ENCODE measurements around the gene ROBO2.

Gene ROBO2

DNA sequence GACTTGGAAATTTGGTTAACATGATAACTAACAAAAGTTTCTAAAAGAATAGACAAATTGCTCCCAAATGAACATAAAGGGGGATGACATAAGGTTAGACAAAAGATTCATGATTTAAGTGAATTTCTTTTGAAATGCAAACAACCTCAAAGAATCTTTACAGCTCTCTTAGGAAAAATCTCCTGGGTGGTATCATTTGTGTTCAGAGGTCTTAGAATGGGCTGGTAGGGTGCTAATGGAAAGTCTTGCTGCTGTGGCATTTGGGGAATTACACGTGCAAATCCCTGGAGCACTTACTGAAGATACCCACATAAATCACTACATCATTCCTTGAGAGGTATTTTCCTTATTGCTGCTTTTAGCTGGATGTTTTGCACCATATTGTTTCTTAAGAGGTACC lies 14.4 kb upstream of the ROBO2 start:
- no peak overlapping the region for H3K4me3 ChIP-seq (ENCODE audit: low read length)
- DNase-seq (ENCODE audit: low read depth) = no peak
- TF ChIP-seq, protein P1, sequence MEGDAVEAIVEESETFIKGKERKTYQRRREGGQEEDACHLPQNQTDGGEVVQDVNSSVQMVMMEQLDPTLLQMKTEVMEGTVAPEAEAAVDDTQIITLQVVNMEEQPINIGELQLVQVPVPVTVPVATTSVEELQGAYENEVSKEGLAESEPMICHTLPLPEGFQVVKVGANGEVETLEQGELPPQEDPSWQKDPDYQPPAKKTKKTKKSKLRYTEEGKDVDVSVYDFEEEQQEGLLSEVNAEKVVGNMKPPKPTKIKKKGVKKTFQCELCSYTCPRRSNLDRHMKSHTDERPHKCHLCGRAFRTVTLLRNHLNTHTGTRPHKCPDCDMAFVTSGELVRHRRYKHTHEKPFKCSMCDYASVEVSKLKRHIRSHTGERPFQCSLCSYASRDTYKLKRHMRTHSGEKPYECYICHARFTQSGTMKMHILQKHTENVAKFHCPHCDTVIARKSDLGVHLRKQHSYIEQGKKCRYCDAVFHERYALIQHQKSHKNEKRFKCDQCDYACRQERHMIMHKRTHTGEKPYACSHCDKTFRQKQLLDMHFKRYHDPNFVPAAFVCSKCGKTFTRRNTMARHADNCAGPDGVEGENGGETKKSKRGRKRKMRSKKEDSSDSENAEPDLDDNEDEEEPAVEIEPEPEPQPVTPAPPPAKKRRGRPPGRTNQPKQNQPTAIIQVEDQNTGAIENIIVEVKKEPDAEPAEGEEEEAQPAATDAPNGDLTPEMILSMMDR (IDR thresholded peaks at IDR 0.05; ENCODE audit: insufficient read depth, low read depth, low read length, missing control alignments) = no peak

DNA sequence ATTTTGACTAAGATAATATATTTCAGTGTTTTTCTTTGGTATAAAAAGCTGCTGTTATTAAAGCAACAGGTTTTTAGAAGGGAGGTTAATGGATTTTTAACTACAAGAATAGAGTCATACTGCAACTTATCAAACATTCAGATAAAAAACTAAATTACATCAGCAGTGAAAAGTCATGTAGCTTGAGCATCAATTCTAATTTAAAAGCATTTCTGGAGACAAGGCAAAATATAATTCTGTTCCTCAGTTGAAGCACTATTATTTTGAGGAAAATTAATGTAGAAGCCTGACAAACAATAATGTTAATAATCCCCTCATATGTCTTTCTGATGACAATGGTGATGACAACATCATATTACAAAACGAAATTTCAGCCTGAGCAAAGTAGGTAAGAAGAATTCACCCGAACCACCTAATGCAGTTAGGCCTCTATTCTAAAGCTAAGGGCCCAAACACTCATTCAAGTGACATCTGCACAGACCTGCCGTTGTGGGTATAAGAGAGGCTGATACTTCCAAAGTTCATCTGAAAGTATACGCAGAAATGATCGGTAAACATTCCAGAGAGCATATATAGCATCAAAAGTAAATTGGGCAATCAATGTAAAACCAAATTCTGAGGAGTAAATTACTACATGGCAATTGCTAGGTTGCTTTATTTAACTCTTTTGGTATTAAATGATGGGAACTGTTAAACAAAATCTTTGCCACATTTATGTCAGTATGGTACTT lies 12.8 kb upstream of the ROBO2 start:
- no peak for DNase-seq (ENCODE audit: low read depth)
- no peak overlapping the region for H3K4me3 ChIP-seq (ENCODE audit: low read length)
- TF ChIP-seq, protein P1 (IDR thresholded peaks at IDR 0.05; ENCODE audit: insufficient read depth, low read depth, low read length, missing control alignments) = no peak

DNA sequence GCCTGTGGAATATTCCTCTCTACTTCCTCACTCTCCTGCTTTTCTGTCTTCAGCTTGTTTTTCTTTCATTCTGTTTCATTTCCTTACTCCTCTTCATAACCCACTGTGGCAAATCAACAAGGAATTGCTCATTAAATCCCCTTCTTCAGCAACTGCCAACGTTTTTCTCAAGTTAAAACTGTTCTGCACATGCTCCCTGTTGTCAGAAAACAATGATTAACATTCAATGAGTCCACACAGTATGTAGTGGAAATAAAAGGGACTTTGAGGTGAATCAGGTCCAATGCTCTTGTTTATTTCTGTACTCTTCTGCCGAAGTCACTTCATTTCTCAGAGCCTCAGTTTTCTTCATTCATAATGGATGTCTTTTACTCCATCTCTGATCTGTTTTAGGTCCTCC lies 11.9 kb upstream of the ROBO2 start:
- TF ChIP-seq, protein P1 (IDR thresholded peaks at IDR 0.05; ENCODE audit: insufficient read depth, low read depth, low read length, missing control alignments) = no peak
- DNase-seq (ENCODE audit: low read depth) = no peak
- H3K4me3 ChIP-seq (ENCODE audit: low read length) = no peak overlapping the region

DNA sequence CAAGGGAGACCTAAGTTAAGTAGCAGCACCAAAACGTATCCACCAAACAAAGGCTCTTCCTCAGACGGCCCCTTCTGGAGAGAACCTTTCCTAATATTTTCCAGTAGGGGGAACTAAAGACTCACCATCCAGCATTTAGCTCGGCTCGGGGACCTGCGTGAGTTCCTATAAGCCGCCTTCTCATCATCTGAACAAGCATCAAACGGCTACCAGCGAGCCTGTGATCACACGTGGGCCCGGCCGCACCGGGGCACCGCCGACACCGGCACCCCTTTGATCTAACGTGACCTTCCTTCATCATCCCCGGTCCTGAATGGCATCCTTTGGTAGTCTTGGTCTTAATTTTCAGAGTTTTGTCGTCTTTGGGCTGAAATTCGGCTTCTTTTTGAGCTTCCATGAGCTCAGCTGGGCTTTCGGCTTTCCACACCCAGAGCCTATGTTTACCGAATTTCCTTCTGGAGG lies 1.4 kb upstream of the ROBO2 start:
- TF ChIP-seq, protein P1 (IDR thresholded peaks at IDR 0.05; ENCODE audit: insufficient read depth, low read depth, low read length, missing control alignments) = peak; percentile 76
- peak; percentile 90 for DNase-seq (ENCODE audit: low read depth)
- peak overlapping the region; percentile 34 for H3K4me3 ChIP-seq (ENCODE audit: low read length)

- TF ChIP-seq, protein P1 (IDR thresholded peaks at IDR 0.05; ENCODE audit: insufficient read depth, low read depth, low read length, missing control alignments) = no peak
- peak overlapping the region; percentile 34 for H3K4me3 ChIP-seq (ENCODE audit: low read length)
- peak; percentile 53 for DNase-seq (ENCODE audit: low read depth)
Observed at GRCh38 chr3:77038930-77039605, 831 bp upstream of the ROBO2 start.

- DNase-seq (ENCODE audit: low read depth) = no peak
- H3K4me3 ChIP-seq (ENCODE audit: low read length) = peak overlapping the region; percentile 17
- TF ChIP-seq, protein P1 (IDR thresholded peaks at IDR 0.05; ENCODE audit: insufficient read depth, low read depth, low read length, missing control alignments) = no peak
Observed at GRCh38 chr3:77040216-77040615, 317 bp downstream of the ROBO2 start.
